GM12873 (cell line): Measurements from ENCODE around the gene SLC35F1.

Experiments used
- TF ChIP-seq, protein P1 (sequence below): IDR thresholded peaks from 2 replicates; pipeline ENCODE4 v1.5.1; 2012; ENCODE audit warnings: low read depth, mild to moderate bottlenecking, moderate library complexity, low read length, control low read depth; ENCODE audit not compliant: insufficient read depth; ENCODE audit errors: missing control alignments

The SLC35F1 gene

DNA sequence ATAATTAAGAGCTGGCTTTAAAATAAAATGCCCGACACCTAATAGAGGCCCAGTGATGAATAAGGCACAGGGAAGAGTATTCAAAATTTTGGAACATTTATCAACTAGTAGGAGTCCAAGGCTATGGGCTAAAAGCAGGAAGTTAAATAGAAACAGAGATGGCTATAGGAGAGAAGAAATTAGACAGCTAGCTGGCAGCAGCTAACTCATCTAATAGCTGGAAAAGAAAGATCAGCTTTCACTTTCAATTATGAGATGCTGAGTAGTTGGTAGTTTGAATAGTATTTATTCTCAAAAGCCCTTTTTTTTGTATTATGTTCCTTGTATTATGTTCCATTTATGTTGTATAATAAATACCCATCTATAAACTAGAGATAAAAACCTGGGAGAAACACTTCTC lies 215.7 kb downstream of the SLC35F1 start:
- TF ChIP-seq, protein P1, sequence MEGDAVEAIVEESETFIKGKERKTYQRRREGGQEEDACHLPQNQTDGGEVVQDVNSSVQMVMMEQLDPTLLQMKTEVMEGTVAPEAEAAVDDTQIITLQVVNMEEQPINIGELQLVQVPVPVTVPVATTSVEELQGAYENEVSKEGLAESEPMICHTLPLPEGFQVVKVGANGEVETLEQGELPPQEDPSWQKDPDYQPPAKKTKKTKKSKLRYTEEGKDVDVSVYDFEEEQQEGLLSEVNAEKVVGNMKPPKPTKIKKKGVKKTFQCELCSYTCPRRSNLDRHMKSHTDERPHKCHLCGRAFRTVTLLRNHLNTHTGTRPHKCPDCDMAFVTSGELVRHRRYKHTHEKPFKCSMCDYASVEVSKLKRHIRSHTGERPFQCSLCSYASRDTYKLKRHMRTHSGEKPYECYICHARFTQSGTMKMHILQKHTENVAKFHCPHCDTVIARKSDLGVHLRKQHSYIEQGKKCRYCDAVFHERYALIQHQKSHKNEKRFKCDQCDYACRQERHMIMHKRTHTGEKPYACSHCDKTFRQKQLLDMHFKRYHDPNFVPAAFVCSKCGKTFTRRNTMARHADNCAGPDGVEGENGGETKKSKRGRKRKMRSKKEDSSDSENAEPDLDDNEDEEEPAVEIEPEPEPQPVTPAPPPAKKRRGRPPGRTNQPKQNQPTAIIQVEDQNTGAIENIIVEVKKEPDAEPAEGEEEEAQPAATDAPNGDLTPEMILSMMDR: no peak

DNA sequence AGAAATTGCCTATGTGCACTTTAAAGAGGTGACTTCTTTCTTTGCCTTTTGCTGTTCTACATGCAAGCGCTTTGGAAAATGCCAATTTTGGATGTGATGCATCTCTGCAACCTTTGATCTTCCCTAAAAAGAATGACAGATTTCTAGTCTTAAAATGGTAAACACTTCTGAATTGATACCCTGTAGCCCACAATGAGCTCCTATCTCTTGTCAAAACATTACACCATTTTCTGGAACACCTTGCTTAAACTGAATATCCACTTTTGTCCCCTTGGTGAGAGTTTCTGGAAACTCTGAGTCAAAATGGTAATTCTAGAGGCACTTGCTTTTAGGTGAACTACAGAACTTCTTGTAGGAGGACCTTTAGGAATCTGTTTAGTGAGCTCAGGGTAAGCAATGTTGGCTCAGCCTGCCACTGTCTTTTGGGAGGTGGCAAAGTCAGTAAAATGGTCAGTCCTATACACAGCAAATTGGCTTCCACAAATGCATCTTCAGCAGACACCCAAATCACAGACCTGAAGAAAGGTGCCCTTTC lies 216.5 kb downstream of the SLC35F1 start:
- TF ChIP-seq, protein P1: no peak

DNA sequence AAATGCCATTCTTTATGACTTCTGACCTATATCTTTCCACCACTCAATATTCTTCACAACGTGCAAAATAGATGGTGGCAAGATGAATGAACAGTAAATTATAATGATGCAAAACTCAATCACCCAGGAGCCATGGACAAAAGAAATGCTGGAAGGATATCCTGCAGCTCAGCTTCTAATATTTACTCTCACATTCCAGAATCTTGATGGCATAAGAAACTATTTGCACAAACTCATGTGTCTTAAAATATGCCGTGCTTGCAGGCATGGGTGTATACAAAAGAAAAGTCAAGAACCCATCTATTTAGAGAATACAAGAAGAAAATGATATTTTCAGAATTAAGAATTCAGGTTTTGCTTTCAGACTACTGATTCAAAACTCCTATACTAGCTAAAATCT lies 217.8 kb downstream of the SLC35F1 start:
- TF ChIP-seq, protein P1: no peak

DNA sequence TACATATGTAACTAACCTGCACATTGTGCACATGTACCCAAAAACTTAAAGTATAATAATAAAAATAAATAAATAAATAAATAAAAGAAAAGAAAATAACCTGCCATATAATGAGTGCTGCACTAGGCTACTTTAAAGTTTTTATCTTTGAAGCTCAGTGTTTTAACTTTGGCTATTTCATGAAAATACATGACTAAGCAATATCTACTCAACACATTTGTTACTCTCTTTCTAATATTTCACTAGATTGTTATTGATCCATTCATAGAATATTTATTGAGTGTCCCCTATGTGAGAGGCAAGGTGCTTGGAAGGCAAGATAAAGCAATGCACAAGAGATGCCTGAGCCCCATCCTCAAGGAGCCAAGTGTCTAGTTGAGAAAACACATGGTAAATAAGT lies 221.7 kb downstream of the SLC35F1 start:
- TF ChIP-seq, protein P1: no peak

DNA sequence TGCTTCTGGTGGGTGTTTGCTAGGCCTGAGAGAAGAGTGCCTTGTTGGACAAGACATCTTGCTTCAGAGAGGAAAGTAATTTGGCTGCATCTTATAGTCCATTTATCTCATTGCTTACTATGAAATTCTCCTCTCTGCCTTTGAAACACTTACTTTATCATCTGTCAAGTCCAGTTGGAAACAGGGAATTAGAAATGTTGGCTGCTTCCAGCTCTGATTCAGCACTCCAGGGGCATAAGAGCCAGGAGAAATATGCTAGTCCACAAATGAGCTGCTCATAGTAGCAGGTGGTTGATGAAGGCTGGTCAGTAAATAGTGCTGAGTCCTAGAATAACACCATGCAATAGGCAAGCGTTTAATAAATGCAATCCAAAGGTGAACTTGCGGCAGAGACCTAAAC lies 227.1 kb downstream of the SLC35F1 start:
- TF ChIP-seq, protein P1: no peak

DNA sequence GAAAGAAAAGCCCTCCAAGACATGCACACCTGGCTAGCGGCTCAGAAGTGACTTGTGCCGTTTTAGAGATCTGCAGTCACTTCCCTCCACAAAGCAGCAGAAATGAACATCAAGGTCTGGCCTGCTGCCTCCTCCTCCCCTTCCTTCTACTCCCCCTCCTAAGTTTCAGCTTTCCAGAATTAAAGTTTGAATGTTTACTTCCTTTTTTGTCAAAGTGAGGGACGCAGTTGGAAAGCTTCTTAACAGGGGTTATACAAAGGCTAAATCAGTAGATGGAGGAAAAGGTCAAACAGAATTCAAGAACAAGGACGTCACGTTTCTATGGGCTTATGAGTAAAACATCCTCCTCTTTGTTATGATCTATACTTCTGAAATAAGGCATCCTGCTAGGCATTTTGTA lies 227.7 kb downstream of the SLC35F1 start:
- TF ChIP-seq, protein P1: no peak

DNA sequence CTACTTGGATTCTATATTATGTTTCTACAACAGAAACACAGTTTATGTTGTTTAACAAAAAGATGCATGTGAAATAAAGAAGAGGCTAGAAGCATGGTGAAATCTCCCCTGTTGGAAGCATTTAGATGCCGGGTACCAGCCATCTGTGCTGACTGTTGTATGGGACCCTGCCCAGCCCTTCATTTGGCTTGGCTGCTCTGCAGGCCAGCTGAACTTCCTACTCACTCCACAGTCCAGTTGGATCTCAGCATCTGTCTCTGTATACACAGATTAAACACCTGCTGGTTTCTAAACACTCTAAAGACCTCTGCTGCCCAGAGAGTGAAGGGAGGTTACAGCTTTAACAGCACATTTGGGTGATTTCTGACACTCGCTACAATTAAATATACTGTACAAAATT lies 228.3 kb downstream of the SLC35F1 start:
- TF ChIP-seq, protein P1: no peak

DNA sequence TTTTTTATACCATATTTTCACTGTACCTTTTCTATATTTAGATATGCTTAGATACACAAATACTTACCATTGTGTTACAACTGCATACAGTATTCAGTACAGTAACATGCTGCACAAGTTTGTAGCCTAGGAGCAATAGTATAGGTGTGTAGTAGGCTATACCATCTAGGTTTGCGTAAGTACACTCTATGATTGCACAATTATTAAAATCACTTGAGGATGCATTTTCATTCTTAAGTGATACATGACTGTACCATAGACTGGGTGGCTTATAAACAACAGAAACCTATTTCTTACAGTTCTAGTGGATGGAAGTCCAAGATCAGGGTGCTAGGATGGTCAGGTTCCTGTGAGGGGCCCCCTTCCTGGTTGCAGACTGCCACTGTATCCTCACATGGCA lies 234.1 kb downstream of the SLC35F1 start:
- TF ChIP-seq, protein P1: no peak
